Peyer's patch (tissue), 4 donors: ENCODE measurements around the gene TNS3.

Source experiments
- CTCF ChIP-seq, 6 experiments: fragments of 450-650 bp in 4 of 6; fragments of 200-600 bp in 2 of 6; sonication (generic) in 1 of 6; IDR thresholded peaks; one replicate each; pipeline ENCODE4 v1.5.1; 2017 to 2019; ENCODE audit warnings: antibody characterized with exemption in 6 of 6, mild to moderate bottlenecking in 3 of 6, moderate library complexity in 1 of 6
- POLR2A ChIP-seq, 2 donors: fragments of 450-650 bp; IDR thresholded peaks; one replicate each; pipeline ENCODE4 v1.5.1; 2017; ENCODE audit warnings: antibody characterized with exemption in 2 of 2, mild to moderate bottlenecking in 2 of 2, moderate library complexity in 2 of 2

- TF ChIP-seq CTCF (IDR thresholded peaks at IDR 0.05) (no peak), POLR2A (IDR thresholded peaks at IDR 0.05) (no peak)
These were observed 230.4 kb downstream of the TNS3 start for GRCh38 chr7:47351233-47352154.
